Measurements from ENCODE around the gene CHRM2.

DNA sequence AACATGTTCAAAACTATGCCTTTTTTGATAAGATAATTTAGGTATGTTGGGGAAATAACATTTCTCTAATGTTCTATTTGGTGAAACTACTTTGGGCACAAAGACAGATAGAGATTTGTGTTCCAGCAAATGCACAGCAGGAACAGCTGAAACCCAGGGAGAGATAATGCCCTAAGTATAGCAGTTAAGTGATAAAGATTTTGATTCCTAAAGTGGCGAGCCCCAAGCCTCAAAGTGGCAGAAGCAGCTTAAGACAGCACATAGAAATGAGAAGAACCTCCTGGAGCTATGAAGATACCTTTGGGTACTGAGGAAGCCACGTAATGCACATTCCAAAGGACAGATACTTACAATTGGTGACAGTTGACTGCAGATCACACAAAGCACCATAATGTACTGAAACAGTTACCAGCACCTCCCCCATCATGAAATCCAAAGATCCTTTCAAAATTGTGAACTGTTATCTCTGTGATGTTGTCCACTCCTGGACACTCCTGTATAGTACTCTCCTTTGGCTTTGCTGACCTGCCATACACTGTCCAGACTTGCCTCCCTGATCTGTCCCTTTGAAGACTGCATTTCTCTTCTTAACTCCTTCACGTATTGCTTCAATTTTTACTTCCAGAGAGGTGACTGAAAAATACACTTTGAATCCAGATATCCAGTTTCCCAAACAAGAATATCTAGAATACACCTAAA is 62.9 kb downstream of the CHRM2 start:
- TF ChIP-seq POLR2AphosphoS5 (IDR thresholded peaks at IDR 0.05), result no peak
- TF ChIP-seq, protein P1, sequence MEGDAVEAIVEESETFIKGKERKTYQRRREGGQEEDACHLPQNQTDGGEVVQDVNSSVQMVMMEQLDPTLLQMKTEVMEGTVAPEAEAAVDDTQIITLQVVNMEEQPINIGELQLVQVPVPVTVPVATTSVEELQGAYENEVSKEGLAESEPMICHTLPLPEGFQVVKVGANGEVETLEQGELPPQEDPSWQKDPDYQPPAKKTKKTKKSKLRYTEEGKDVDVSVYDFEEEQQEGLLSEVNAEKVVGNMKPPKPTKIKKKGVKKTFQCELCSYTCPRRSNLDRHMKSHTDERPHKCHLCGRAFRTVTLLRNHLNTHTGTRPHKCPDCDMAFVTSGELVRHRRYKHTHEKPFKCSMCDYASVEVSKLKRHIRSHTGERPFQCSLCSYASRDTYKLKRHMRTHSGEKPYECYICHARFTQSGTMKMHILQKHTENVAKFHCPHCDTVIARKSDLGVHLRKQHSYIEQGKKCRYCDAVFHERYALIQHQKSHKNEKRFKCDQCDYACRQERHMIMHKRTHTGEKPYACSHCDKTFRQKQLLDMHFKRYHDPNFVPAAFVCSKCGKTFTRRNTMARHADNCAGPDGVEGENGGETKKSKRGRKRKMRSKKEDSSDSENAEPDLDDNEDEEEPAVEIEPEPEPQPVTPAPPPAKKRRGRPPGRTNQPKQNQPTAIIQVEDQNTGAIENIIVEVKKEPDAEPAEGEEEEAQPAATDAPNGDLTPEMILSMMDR (IDR thresholded peaks at IDR 0.05; ENCODE audit: poor library complexity, severe bottlenecking), result no peak

Data from neural cell (in vitro differentiated cells).